T follicular helper cell (primary cell): Measurements from ENCODE around the gene HLCS.

ENCODE experiments used
- DNase-seq: peaks from one replicate; pipeline ENCODE4 v3.0.0-alpha.2; 2020; ENCODE audit warnings: low read depth

The HLCS gene

GRCh38 chr21:36813052-36813451 lies 153.4 kb downstream of the HLCS start:
- DNase-seq: no peak

- no peak for DNase-seq
Measured at GRCh38 chr21:36811762-36812161, 154.7 kb downstream of the HLCS start.

- DNase-seq: no peak
Measured at GRCh38 chr21:36810443-36810842, 156.0 kb downstream of the HLCS start.

- no peak for DNase-seq
Measured at GRCh38 chr21:36807422-36807928, 159.0 kb downstream of the HLCS start.

- no peak for DNase-seq
Measured at GRCh38 chr21:36806103-36806502, 160.4 kb downstream of the HLCS start.

GRCh38 chr21:36804874-36805611 lies 161.4 kb downstream of the HLCS start:
- DNase-seq: no peak

- no peak for DNase-seq
Measured at GRCh38 chr21:36803816-36804439, 162.5 kb downstream of the HLCS start.

GRCh38 chr21:36803051-36803645 lies 163.3 kb downstream of the HLCS start:
- DNase-seq: no peak

- no peak for DNase-seq
Measured at GRCh38 chr21:36800734-36801133, 165.7 kb downstream of the HLCS start.

- DNase-seq: no peak
Measured at GRCh38 chr21:36799869-36800268, 166.6 kb downstream of the HLCS start.

- DNase-seq: no peak
Measured at GRCh38 chr21:36798491-36798890, 168.0 kb downstream of the HLCS start.

- no peak for DNase-seq
Measured at GRCh38 chr21:36796070-36796469, 170.4 kb downstream of the HLCS start.

GRCh38 chr21:36792505-36792967 lies 173.9 kb downstream of the HLCS start:
- no peak for DNase-seq

- DNase-seq: no peak
Measured at GRCh38 chr21:36791695-36792470, 174.6 kb downstream of the HLCS start.

GRCh38 chr21:36791180-36791579 lies 175.3 kb downstream of the HLCS start:
- no peak for DNase-seq

- DNase-seq: no peak
Measured at GRCh38 chr21:36790616-36791015, 175.9 kb downstream of the HLCS start.

- DNase-seq: no peak
Measured at GRCh38 chr21:36788120-36788638, 178.3 kb downstream of the HLCS start.

- DNase-seq: no peak
Measured at GRCh38 chr21:36786186-36786585, 180.3 kb downstream of the HLCS start.

- no peak for DNase-seq
Measured at GRCh38 chr21:36785615-36786014, 180.9 kb downstream of the HLCS start.

- DNase-seq: no peak
Measured at GRCh38 chr21:36784947-36785346, 181.5 kb downstream of the HLCS start.

GRCh38 chr21:36783612-36784374 lies 182.7 kb downstream of the HLCS start:
- no peak for DNase-seq
